ENCODE results near the gene MGAT4A. TPM values are rescaled to one million over a fixed set of nuclear protein-coding genes. Genes with fewer than 3 reads are reported as not detected.

The MGAT4A gene
- polyA plus RNA-seq, 2 of the 4 experiments (the other 2 are of a cell fraction): 0.61 to 2.6 TPM

DNA sequence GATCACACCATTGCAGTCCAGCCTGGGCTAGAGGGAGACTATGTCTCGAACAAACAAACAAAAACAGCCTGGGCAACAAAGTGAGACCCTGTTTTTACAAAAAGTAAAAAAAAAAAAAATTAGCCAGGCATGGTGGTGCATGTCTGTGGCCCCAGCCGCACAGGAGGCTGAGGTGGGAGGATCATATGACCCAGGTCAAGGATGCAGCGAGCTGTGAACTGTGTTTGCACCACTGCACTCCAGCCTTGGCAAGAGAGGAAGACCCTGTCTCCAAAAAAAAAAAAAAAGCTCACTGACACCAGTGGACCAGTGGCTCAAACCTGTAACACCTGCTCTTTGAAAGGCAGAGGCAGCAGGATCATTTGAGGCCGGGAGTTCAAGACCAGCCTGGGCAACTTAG is 82.5 kb downstream of the MGAT4A start (continued):
- TF ChIP-seq POLR2AphosphoS2 (conservative IDR thresholded peaks at IDR 0.05; ENCODE audit: low read length): no peak
- TF ChIP-seq, protein P1, sequence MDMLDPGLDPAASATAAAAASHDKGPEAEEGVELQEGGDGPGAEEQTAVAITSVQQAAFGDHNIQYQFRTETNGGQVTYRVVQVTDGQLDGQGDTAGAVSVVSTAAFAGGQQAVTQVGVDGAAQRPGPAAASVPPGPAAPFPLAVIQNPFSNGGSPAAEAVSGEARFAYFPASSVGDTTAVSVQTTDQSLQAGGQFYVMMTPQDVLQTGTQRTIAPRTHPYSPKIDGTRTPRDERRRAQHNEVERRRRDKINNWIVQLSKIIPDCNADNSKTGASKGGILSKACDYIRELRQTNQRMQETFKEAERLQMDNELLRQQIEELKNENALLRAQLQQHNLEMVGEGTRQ (IDR thresholded peaks at IDR 0.05): no peak
- no peak for TF ChIP-seq HDAC2 (IDR thresholded peaks at IDR 0.05)

DNA sequence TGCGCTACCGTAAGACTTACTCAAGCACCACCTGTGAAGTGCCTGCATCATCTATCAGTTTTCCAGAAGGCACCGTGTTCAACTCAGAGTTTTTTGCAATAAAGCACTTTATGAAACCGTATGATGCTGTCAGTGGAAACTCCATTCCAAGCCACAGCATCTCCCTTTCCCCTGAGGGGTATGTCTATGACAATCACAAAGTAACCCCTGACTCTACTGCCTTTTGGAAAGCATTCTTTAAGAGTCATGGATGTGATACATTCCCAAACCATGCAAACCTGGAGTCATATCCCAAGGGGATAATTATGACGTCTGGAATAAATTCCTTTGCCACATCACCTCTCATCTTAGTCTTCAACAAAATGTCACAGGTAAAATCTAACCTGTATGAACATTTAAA is 83.3 kb downstream of the MGAT4A start:
- H3K4me2 ChIP-seq: no peak overlapping the region
- no peak for ATAC-seq
- H3K4me3 ChIP-seq: no peak overlapping the region
- TF ChIP-seq CBX8 (IDR thresholded peaks at IDR 0.05): no peak
- TF ChIP-seq HOXB13 (CRISPR knock-in tag; IDR thresholded peaks at IDR 0.05; ENCODE audit: low read depth): no peak
- TF ChIP-seq PHF8 (IDR thresholded peaks at IDR 0.05; ENCODE audit: borderline replicate concordance, low read depth): no peak
- TF ChIP-seq HOXA7 (CRISPR knock-in tag; IDR thresholded peaks at IDR 0.05): no peak
- no peak for TF ChIP-seq RARB (CRISPR knock-in tag; IDR thresholded peaks at IDR 0.05)
- no peak for TF ChIP-seq POLR2AphosphoS2 (conservative IDR thresholded peaks at IDR 0.05; ENCODE audit: low read length)
- TF ChIP-seq ZC3H11A (IDR thresholded peaks at IDR 0.05): no peak
- TF ChIP-seq CHD4 (IDR thresholded peaks at IDR 0.05; ENCODE audit: borderline replicate concordance): no peak
- TF ChIP-seq, protein P2, sequence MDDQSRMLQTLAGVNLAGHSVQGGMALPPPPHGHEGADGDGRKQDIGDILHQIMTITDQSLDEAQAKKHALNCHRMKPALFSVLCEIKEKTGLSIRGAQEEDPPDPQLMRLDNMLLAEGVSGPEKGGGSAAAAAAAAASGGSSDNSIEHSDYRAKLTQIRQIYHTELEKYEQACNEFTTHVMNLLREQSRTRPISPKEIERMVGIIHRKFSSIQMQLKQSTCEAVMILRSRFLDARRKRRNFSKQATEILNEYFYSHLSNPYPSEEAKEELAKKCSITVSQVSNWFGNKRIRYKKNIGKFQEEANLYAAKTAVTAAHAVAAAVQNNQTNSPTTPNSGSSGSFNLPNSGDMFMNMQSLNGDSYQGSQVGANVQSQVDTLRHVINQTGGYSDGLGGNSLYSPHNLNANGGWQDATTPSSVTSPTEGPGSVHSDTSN (IDR thresholded peaks at IDR 0.05): no peak
- TF ChIP-seq, protein P3, sequence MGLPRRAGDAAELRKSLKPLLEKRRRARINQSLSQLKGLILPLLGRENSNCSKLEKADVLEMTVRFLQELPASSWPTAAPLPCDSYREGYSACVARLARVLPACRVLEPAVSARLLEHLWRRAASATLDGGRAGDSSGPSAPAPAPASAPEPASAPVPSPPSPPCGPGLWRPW (IDR thresholded peaks at IDR 0.05): no peak
- no peak for TF ChIP-seq BHLHE40 (IDR thresholded peaks at IDR 0.05; ENCODE audit: low read depth, low read length)
- TF ChIP-seq, protein P4, sequence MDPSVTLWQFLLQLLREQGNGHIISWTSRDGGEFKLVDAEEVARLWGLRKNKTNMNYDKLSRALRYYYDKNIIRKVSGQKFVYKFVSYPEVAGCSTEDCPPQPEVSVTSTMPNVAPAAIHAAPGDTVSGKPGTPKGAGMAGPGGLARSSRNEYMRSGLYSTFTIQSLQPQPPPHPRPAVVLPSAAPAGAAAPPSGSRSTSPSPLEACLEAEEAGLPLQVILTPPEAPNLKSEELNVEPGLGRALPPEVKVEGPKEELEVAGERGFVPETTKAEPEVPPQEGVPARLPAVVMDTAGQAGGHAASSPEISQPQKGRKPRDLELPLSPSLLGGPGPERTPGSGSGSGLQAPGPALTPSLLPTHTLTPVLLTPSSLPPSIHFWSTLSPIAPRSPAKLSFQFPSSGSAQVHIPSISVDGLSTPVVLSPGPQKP (IDR thresholded peaks at IDR 0.05; ENCODE audit: low read depth, low read length): no peak
- no peak for TF ChIP-seq HDAC2 (IDR thresholded peaks at IDR 0.05)
- no peak for TF ChIP-seq JUN (IDR thresholded peaks at IDR 0.05)
- no peak for TF ChIP-seq RCOR1 (IDR thresholded peaks at IDR 0.05; ENCODE audit: low read depth, low read length)
- TF ChIP-seq GATA3 (IDR thresholded peaks at IDR 0.05; ENCODE audit: borderline replicate concordance): no peak
- no peak for TF ChIP-seq ZNF302 (CRISPR knock-in tag; IDR thresholded peaks at IDR 0.05)
- TF ChIP-seq CBX2 (IDR thresholded peaks at IDR 0.05; ENCODE audit: borderline replicate concordance, low read depth): no peak
- no peak for TF ChIP-seq TFCP2L1 (CRISPR knock-in tag; IDR thresholded peaks at IDR 0.05)
- FAIRE-seq: no peak
- H3K9me3 ChIP-seq: no peaks in the 10 kb centered on the region
- WGBS (ENCODE audit: missing lambda C conversion rate): 55% methylated on average over 5 of the region's 5 CpGs
- ChIA-PET POLR2A (no interaction called here), CTCF (interaction anchor here (0.7 kb wide), 1 partner anchor 142 kb away, joined by 3 read pairs; no protein-coding TSS in a partner anchor)
- H3K27ac ChIP-seq: no peak overlapping the region
- no peaks in the 10 kb centered on the region for H3K4me1 ChIP-seq
- no peak for DNase-seq (ENCODE audit: low read depth in 1 of 2, low spot score in 1 of 2)

DNA sequence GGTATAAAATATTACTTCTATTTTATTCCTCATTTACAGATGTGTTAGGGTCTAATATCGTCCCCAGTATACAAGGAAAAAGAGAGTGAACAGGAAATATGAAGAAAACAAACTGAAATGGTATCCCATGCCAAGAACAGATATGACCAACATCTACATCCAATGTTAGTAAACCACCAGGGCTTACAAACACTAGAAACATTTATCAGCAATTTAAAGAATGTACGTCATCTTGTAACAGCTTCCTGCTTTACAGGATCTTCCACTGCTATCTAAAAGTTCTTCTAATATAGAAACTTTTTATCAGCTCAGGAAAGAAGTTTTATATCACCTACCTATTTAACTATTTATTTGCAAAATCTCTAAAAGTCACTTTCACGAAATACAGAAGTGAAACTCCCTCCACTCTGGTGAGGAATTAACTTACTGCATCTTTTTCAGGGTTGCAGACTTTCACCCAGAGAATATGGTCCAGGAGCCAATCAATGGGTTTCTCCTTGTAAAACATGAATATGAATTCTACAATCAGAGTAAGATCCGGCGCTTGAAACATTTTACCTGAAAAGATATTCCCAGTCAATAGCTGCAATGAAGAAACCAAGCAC is 87.3 kb downstream of the MGAT4A start:
- ATAC-seq (no peak), FAIRE-seq (no peak), DNase-seq (ENCODE audit: low read depth in 1 of 2, low spot score in 1 of 2) (no peak)
- 67% methylated on average over 5 of the region's 5 CpGs for WGBS (ENCODE audit: missing lambda C conversion rate)
- H3K4me2 ChIP-seq: no peak overlapping the region
- no peak for TF ChIP-seq POLR2A (IDR thresholded peaks at IDR 0.05; ENCODE audit: low read length)
- TF ChIP-seq RARB (CRISPR knock-in tag; IDR thresholded peaks at IDR 0.05): no peak
- TF ChIP-seq GATA3 (IDR thresholded peaks at IDR 0.05; ENCODE audit: borderline replicate concordance): no peak
- no peak for TF ChIP-seq HDAC2 (IDR thresholded peaks at IDR 0.05)
- TF ChIP-seq, protein P4 (IDR thresholded peaks at IDR 0.05; ENCODE audit: low read depth, low read length): no peak
- no peak for TF ChIP-seq CBX8 (IDR thresholded peaks at IDR 0.05)
- TF ChIP-seq, protein P5, sequence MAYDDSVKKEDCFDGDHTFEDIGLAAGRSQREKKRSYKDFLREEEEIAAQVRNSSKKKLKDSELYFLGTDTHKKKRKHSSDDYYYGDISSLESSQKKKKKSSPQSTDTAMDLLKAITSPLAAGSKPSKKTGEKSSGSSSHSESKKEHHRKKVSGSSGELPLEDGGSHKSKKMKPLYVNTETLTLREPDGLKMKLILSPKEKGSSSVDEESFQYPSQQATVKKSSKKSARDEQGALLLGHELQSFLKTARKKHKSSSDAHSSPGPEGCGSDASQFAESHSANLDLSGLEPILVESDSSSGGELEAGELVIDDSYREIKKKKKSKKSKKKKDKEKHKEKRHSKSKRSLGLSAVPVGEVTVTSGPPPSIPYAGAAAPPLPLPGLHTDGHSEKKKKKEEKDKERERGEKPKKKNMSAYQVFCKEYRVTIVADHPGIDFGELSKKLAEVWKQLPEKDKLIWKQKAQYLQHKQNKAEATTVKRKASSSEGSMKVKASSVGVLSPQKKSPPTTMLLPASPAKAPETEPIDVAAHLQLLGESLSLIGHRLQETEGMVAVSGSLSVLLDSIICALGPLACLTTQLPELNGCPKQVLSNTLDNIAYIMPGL (CRISPR knock-in tag; IDR thresholded peaks at IDR 0.05; ENCODE audit: borderline replicate concordance): no peak
- no peak for TF ChIP-seq KDM5A (IDR thresholded peaks at IDR 0.05)
- no peak for TF ChIP-seq TP53 (CRISPR knock-in tag; IDR thresholded peaks at IDR 0.05)
- no peak for TF ChIP-seq FOSB (CRISPR knock-in tag; IDR thresholded peaks at IDR 0.05)
- no peak for TF ChIP-seq HEYL (CRISPR knock-in tag; IDR thresholded peaks at IDR 0.05)
- TF ChIP-seq CHD2 (IDR thresholded peaks at IDR 0.05; ENCODE audit: low read length, partially characterized antibody): no peak
- TF ChIP-seq MAZ (IDR thresholded peaks at IDR 0.05; ENCODE audit: borderline replicate concordance, low read depth, low read length): no peak
- TF ChIP-seq HOXA7 (CRISPR knock-in tag; IDR thresholded peaks at IDR 0.05): no peak
- no peak for TF ChIP-seq CEBPB (IDR thresholded peaks at IDR 0.05)
- TF ChIP-seq ZSCAN20 (CRISPR knock-in tag; IDR thresholded peaks at IDR 0.05): no peak
- H3K4me1 ChIP-seq: no peaks in the 10 kb centered on the region
- no peak overlapping the region for H3K4me3 ChIP-seq
- H3K9me3 ChIP-seq: no peaks in the 10 kb centered on the region
- no peak overlapping the region for H3K27ac ChIP-seq
- CTCF ChIA-PET: interaction anchor here (0.6 kb wide), 1 partner anchor 194 kb away, joined by 3 read pairs; no protein-coding TSS in a partner anchor
- POLR2A ChIA-PET: no interaction called here

All from A549 (cell line).